ENCODE data around the gene FUT7. TPM values are rescaled to one million over a fixed set of nuclear protein-coding genes. Genes with fewer than 3 reads are reported as not detected.
A peak's percentile ranks its signal among the peaks of the same experiment; 100 is the strongest.

Gene FUT7
- total and polyA plus RNA-seq, 2 of the 8 experiments (the other 6 are each of a cell fraction or from before 2014, with no cell fraction given): not detected

DNA sequence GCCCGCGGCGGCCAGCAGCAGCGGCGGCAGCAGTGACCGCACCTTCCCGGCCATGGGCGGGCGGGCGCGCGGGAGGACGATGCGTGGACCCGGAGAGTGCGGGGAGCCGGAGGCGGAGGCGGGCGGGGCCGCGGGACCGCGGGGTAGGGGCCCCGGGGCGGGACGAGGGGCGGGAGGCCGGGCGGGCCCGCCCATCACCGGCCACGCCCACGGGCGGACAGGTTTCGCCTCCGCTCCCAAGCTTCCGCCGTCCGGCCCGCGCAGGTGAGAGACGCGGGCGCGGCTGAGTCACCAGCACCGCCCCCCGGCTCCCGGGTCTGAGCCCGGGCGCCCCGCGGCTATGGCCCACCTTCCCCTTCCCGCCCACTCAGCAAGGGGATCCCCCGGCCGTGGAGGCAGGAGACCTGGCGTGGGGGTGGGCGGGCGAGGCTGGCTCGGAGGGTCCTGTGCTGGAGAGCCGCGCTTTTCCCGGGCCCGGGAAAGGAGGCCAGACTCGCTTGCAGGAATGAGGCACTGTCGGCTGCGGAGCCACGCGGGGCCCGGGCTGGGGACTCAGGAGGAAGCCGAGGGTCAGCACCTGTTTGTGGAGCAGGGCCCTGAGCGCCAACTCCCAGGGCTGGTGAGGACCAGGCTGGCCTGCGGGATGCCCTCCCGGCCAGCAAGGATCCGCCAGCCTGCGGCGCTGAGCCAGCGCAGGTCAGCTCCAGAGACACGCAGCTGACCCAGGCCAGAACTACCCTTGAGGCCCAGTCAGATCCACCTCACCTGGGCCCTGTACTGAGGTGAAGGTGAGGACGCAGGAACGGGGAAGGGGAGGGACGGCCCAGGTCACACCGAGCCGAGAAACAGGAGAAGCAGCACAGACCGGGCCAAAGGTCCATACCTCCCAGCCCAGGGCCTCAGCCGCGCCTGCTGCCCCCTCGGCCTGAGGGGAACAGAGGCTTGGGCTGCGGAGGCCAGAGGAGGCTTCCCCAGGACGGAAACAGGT is 22.4 kb upstream of the FUT7 start, which contains the start of gene ENTPD2 (continued):
- no peak for TF ChIP-seq CBX8 (IDR thresholded peaks at IDR 0.05; ENCODE audit: borderline replicate concordance, low read depth, low read length)
- TF ChIP-seq EZH2 (IDR thresholded peaks at IDR 0.05; ENCODE audit: low read depth, low read length, severe bottlenecking): peak; percentile 51
- TF ChIP-seq SAP30 (IDR thresholded peaks at IDR 0.05; ENCODE audit: insufficient read depth, insufficient replicate concordance, low read length): no peak
- TF ChIP-seq RAD21 (IDR thresholded peaks at IDR 0.05 in 1 of 2, conservative IDR thresholded peaks at IDR 0.05 in 1 of 2; ENCODE audit: low read depth in 2 of 2, low read length in 2 of 2): no peak
- TF ChIP-seq, protein P1, sequence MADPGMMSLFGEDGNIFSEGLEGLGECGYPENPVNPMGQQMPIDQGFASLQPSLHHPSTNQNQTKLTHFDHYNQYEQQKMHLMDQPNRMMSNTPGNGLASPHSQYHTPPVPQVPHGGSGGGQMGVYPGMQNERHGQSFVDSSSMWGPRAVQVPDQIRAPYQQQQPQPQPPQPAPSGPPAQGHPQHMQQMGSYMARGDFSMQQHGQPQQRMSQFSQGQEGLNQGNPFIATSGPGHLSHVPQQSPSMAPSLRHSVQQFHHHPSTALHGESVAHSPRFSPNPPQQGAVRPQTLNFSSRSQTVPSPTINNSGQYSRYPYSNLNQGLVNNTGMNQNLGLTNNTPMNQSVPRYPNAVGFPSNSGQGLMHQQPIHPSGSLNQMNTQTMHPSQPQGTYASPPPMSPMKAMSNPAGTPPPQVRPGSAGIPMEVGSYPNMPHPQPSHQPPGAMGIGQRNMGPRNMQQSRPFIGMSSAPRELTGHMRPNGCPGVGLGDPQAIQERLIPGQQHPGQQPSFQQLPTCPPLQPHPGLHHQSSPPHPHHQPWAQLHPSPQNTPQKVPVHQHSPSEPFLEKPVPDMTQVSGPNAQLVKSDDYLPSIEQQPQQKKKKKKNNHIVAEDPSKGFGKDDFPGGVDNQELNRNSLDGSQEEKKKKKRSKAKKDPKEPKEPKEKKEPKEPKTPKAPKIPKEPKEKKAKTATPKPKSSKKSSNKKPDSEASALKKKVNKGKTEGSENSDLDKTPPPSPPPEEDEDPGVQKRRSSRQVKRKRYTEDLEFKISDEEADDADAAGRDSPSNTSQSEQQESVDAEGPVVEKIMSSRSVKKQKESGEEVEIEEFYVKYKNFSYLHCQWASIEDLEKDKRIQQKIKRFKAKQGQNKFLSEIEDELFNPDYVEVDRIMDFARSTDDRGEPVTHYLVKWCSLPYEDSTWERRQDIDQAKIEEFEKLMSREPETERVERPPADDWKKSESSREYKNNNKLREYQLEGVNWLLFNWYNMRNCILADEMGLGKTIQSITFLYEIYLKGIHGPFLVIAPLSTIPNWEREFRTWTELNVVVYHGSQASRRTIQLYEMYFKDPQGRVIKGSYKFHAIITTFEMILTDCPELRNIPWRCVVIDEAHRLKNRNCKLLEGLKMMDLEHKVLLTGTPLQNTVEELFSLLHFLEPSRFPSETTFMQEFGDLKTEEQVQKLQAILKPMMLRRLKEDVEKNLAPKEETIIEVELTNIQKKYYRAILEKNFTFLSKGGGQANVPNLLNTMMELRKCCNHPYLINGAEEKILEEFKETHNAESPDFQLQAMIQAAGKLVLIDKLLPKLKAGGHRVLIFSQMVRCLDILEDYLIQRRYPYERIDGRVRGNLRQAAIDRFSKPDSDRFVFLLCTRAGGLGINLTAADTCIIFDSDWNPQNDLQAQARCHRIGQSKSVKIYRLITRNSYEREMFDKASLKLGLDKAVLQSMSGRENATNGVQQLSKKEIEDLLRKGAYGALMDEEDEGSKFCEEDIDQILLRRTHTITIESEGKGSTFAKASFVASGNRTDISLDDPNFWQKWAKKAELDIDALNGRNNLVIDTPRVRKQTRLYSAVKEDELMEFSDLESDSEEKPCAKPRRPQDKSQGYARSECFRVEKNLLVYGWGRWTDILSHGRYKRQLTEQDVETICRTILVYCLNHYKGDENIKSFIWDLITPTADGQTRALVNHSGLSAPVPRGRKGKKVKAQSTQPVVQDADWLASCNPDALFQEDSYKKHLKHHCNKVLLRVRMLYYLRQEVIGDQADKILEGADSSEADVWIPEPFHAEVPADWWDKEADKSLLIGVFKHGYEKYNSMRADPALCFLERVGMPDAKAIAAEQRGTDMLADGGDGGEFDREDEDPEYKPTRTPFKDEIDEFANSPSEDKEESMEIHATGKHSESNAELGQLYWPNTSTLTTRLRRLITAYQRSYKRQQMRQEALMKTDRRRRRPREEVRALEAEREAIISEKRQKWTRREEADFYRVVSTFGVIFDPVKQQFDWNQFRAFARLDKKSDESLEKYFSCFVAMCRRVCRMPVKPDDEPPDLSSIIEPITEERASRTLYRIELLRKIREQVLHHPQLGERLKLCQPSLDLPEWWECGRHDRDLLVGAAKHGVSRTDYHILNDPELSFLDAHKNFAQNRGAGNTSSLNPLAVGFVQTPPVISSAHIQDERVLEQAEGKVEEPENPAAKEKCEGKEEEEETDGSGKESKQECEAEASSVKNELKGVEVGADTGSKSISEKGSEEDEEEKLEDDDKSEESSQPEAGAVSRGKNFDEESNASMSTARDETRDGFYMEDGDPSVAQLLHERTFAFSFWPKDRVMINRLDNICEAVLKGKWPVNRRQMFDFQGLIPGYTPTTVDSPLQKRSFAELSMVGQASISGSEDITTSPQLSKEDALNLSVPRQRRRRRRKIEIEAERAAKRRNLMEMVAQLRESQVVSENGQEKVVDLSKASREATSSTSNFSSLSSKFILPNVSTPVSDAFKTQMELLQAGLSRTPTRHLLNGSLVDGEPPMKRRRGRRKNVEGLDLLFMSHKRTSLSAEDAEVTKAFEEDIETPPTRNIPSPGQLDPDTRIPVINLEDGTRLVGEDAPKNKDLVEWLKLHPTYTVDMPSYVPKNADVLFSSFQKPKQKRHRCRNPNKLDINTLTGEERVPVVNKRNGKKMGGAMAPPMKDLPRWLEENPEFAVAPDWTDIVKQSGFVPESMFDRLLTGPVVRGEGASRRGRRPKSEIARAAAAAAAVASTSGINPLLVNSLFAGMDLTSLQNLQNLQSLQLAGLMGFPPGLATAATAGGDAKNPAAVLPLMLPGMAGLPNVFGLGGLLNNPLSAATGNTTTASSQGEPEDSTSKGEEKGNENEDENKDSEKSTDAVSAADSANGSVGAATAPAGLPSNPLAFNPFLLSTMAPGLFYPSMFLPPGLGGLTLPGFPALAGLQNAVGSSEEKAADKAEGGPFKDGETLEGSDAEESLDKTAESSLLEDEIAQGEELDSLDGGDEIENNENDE (IDR thresholded peaks at IDR 0.05; ENCODE audit: insufficient replicate concordance, low read length): no peak
- no peak for TF ChIP-seq GABPA (IDR thresholded peaks at IDR 0.05; ENCODE audit: borderline replicate concordance, insufficient read depth, low read length)
- no peak for TF ChIP-seq NANOG (IDR thresholded peaks at IDR 0.05; ENCODE audit: insufficient read depth, low read depth, low read length, poor library complexity, severe bottlenecking)
- no peak for TF ChIP-seq CBX5 (IDR thresholded peaks at IDR 0.05; ENCODE audit: low read depth, low read length)
